BLaER1 treated with 17β-estradiol and CSF1 and Interleukin-3, amounts not matched to agents 10 nM and 100 nM (cell line): ENCODE measurements around the gene TBX2.

Experiments
- H3K27ac ChIP-seq, 11 experiments: shearing (Covaris generic); formaldehyde crosslinking; 2 replicates each; pipeline ENCODE4 v1.8.1; 2022
- H3K27me3 ChIP-seq, 11 experiments: shearing (Covaris generic); formaldehyde crosslinking; 2 replicates each; pipeline ENCODE4 v1.8.1; 2022
- H3K36me3 ChIP-seq, 11 experiments: shearing (Covaris generic); formaldehyde crosslinking; 2 replicates each; pipeline ENCODE4 v1.8.1; 2022
- H3K4me1 ChIP-seq, 10 experiments: shearing (Covaris generic); formaldehyde crosslinking; 2 replicates each; pipeline ENCODE4 v1.8.1; 2022
- H3K4me2 ChIP-seq, 11 experiments: shearing (Covaris generic); formaldehyde crosslinking; 2 replicates each; pipeline ENCODE4 v1.8.1; 2022
- H3K4me3 ChIP-seq, 10 experiments: shearing (Covaris generic); formaldehyde crosslinking; 2 replicates each; pipeline ENCODE4 v1.8.1; 2022
- H3K9ac ChIP-seq, 11 experiments: shearing (Covaris generic); formaldehyde crosslinking; 2 replicates each; pipeline ENCODE4 v1.8.1; 2022
- H3K9me3 ChIP-seq, 11 experiments: shearing (Covaris generic); formaldehyde crosslinking; replicated peaks in 1 of 11; 2 replicates each; pipeline ENCODE4 v1.8.1; 2022
- H4K20me1 ChIP-seq, 11 experiments: shearing (Covaris generic); formaldehyde crosslinking; 2 replicates each; pipeline ENCODE4 v1.8.1; 2022
- Cebpa-rat ChIP-seq, 11 experiments: shearing (Covaris generic); IDR thresholded peaks; 2 replicates each; pipeline ENCODE4 v1.8.1; 2022

The TBX2 gene

GRCh38 chr17:61412860-61413660 is 13.4 kb downstream of the TBX2 start:
- Histone ChIP-seq H3K9ac (peak overlapping the region; percentile 49 to 78 (median 72); a peak in 21 of 22 replicates), H3K4me1 (peaks cover 10 to 52% (median 39%) of the 10 kb centered on the region in 10 experiments)

GRCh38 chr17:61413661-61414126 is 14.1 kb downstream of the TBX2 start:
- H3K27me3 ChIP-seq, result peaks cover 46 to 66% (median 54%) of the 10 kb centered on the region in 11 experiments
- H3K27ac ChIP-seq, result no peak overlapping the region
- no peak overlapping the region for H3K9ac ChIP-seq
- H3K4me2 ChIP-seq, result no peak overlapping the region
- peaks cover 10 to 52% (median 39%) of the 10 kb centered on the region in 10 experiments for H3K4me1 ChIP-seq
- peaks cover 0 to 29% (median 12%) of the 10 kb centered on the region in 11 experiments; a peak in 16 of 22 replicates for H4K20me1 ChIP-seq
- H3K9me3 ChIP-seq, result peaks cover 0 to 5% (median 0%) of the 10 kb centered on the region in 11 experiments; a peak in 2 of 22 replicates
- H3K36me3 ChIP-seq, result no peaks in the 10 kb centered on the region
- TF ChIP-seq Cebpa-rat (IDR thresholded peaks at IDR 0.05), result no peak
- no peak overlapping the region for H3K4me3 ChIP-seq

More at GRCh38 chr17:61412860-61413660, 13.4 kb downstream of the TBX2 start:
- peak overlapping the region; percentile 60 to 72 (median 67) for H3K4me3 ChIP-seq
- no peak for TF ChIP-seq Cebpa-rat (IDR thresholded peaks at IDR 0.05)
- peaks cover 0 to 5% (median 0%) of the 10 kb centered on the region in 11 experiments; a peak in 2 of 22 replicates for H3K9me3 ChIP-seq
- H3K36me3 ChIP-seq, result no peaks in the 10 kb centered on the region
- H3K27me3 ChIP-seq, result peaks cover 52 to 72% (median 60%) of the 10 kb centered on the region in 11 experiments
- peak overlapping the region; percentile 86 to 99 (median 96) for H3K4me2 ChIP-seq
- peaks cover 0 to 36% (median 18%) of the 10 kb centered on the region in 11 experiments; a peak in 16 of 22 replicates for H4K20me1 ChIP-seq
- H3K27ac ChIP-seq, result peak overlapping the region in 2 of 11 experiments; percentile 18 to 58; a peak in 2 of 22 replicates

- TF ChIP-seq Cebpa-rat (IDR thresholded peaks at IDR 0.05), result no peak
- no peak overlapping the region for H3K27ac ChIP-seq
- peaks cover 10 to 49% (median 39%) of the 10 kb centered on the region in 10 experiments for H3K4me1 ChIP-seq
- H4K20me1 ChIP-seq, result peaks cover 0 to 25% (median 9%) of the 10 kb centered on the region in 11 experiments; a peak in 15 of 22 replicates
- H3K27me3 ChIP-seq, result peaks cover 39 to 59% (median 47%) of the 10 kb centered on the region in 11 experiments
- H3K36me3 ChIP-seq, result no peaks in the 10 kb centered on the region
- H3K4me2 ChIP-seq, result no peak overlapping the region
- peaks cover 0 to 5% (median 0%) of the 10 kb centered on the region in 11 experiments; a peak in 2 of 22 replicates for H3K9me3 ChIP-seq
- no peak overlapping the region for H3K9ac ChIP-seq
- H3K4me3 ChIP-seq, result no peak overlapping the region
Observed at GRCh38 chr17:61414141-61414935, 14.7 kb downstream of the TBX2 start.

DNA sequence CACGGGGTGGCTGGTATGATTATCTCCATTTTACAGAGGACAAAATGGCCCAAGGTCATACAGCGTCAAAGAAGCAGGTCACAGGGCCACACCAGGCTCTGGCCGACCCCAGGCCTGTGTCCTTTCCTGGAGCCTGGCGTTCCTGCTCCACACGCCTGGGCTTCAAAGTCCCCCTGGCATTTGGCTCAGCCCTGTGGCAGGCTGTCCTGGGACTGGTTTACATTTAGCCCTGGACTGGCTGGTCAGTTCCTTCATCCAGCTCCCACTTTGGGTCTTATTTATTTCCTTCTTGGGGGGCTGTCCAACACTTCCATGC is 15.3 kb downstream of the TBX2 start:
- Histone ChIP-seq H3K9ac (no peak overlapping the region), H4K20me1 (peaks cover 0 to 24% (median 8%) of the 10 kb centered on the region in 11 experiments; a peak in 15 of 22 replicates), H3K4me3 (no peak overlapping the region), H3K27ac (no peak overlapping the region), H3K4me2 (no peak overlapping the region), H3K27me3 (peaks cover 34 to 54% (median 42%) of the 10 kb centered on the region in 11 experiments), H3K36me3 (no peaks in the 10 kb centered on the region), H3K9me3 (peaks cover 0 to 5% (median 0%) of the 10 kb centered on the region in 11 experiments; a peak in 2 of 22 replicates), H3K4me1 (peaks cover 8 to 48% (median 38%) of the 10 kb centered on the region in 10 experiments)
- TF ChIP-seq Cebpa-rat (IDR thresholded peaks at IDR 0.05), result no peak

GRCh38 chr17:61415374-61416210 is 15.9 kb downstream of the TBX2 start:
- Histone ChIP-seq H3K4me2 (peak overlapping the region in 9 of 11 experiments; percentile 3 to 71 (median 55); a peak in 16 of 22 replicates), H3K4me1 (peaks cover 1 to 42% (median 31%) of the 10 kb centered on the region in 10 experiments; a peak in 19 of 20 replicates), H3K36me3 (no peaks in the 10 kb centered on the region), H4K20me1 (peaks cover 0 to 17% (median 1%) of the 10 kb centered on the region in 11 experiments; a peak in 13 of 22 replicates), H3K9me3 (peaks cover 0 to 5% (median 0%) of the 10 kb centered on the region in 11 experiments; a peak in 2 of 22 replicates), H3K27me3 (peaks cover 27 to 47% (median 35%) of the 10 kb centered on the region in 11 experiments), H3K4me3 (no peak overlapping the region), H3K9ac (0 out of 22 replicates have a peak overlapping the region, but pooled peaks of 1 of the 11 experiments have one; percentile 3), H3K27ac (no peak overlapping the region)
- TF ChIP-seq Cebpa-rat (IDR thresholded peaks at IDR 0.05), result no peak

DNA sequence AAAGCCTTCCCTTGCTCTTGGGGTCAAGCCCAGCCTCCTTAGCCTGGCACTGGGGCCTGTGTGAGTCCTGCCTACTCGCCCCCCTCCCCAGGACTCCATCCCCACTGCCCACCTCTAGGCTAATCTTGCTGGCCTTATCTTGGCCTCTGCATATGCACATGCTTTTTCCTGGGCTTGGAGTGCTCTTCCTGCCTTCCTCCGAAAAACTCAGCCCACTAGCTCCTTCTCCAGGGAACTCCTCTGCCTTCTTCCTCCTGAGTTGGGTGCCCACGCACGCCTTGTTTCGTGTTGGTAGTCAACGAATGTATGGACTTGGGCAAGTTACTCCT is 16.5 kb downstream of the TBX2 start:
- peak overlapping the region in 9 of 11 experiments; percentile 3 to 71 (median 55); a peak in 17 of 22 replicates for H3K4me2 ChIP-seq
- H3K9ac ChIP-seq, result 0 out of 22 replicates have a peak overlapping the region, but pooled peaks of 1 of the 11 experiments have one; percentile 3
- H3K27ac ChIP-seq, result no peak overlapping the region
- H3K9me3 ChIP-seq, result peaks cover 0 to 5% (median 0%) of the 10 kb centered on the region in 11 experiments; a peak in 1 of 22 replicates
- peaks cover 0 to 39% (median 28%) of the 10 kb centered on the region in 10 experiments; a peak in 19 of 20 replicates for H3K4me1 ChIP-seq
- TF ChIP-seq Cebpa-rat (IDR thresholded peaks at IDR 0.05), result no peak
- no peak overlapping the region for H3K4me3 ChIP-seq
- H3K36me3 ChIP-seq, result no peaks in the 10 kb centered on the region
- peaks cover 0 to 16% (median 0%) of the 10 kb centered on the region in 11 experiments; a peak in 3 of 22 replicates for H4K20me1 ChIP-seq
- H3K27me3 ChIP-seq, result peaks cover 21 to 41% (median 29%) of the 10 kb centered on the region in 11 experiments

GRCh38 chr17:61416540-61417363 is 17.1 kb downstream of the TBX2 start:
- H4K20me1 ChIP-seq, result peaks cover 0 to 16% (median 0%) of the 10 kb centered on the region in 11 experiments; a peak in 3 of 22 replicates
- H3K9me3 ChIP-seq, result 0 out of 22 replicates have a peak, but pooled peaks cover 0 to 5% (median 0%) of the 10 kb centered on the region in 11 experiments
- H3K4me1 ChIP-seq, result peaks cover 0 to 33% (median 22%) of the 10 kb centered on the region in 10 experiments; a peak in 19 of 20 replicates
- H3K4me2 ChIP-seq, result peak overlapping the region; percentile 3 to 71 (median 42); a peak in 20 of 22 replicates
- H3K36me3 ChIP-seq, result no peaks in the 10 kb centered on the region
- H3K27me3 ChIP-seq, result peaks cover 15 to 35% (median 23%) of the 10 kb centered on the region in 11 experiments
- no peak overlapping the region for H3K9ac ChIP-seq
- H3K27ac ChIP-seq, result no peak overlapping the region
- TF ChIP-seq Cebpa-rat (IDR thresholded peaks at IDR 0.05), result no peak
- H3K4me3 ChIP-seq, result no peak overlapping the region
